GM19467 (cell line): ENCODE data around the gene COX20.

ENCODE experiments used
- ATAC-seq: cut with Tn5 transposase; IDR thresholded peaks from one replicate; pipeline ENCODE4 v1.9.1; 2021; ENCODE audit warnings: mild to moderate bottlenecking, moderate library complexity; ENCODE audit not compliant: unreplicated experiment

COX20 gene

GRCh38 chr1:244869950-244870349 is 34.5 kb downstream of the COX20 start:
- ATAC-seq, result no peak

GRCh38 chr1:244874974-244875579 is 39.6 kb downstream of the COX20 start:
- ATAC-seq, result no peak

- ATAC-seq, result no peak
Measured at GRCh38 chr1:244876228-244876910, 40.9 kb downstream of the COX20 start.

GRCh38 chr1:244878681-244879080 is 43.2 kb downstream of the COX20 start:
- ATAC-seq, result no peak

GRCh38 chr1:244881552-244882280 is 46.3 kb downstream of the COX20 start:
- ATAC-seq, result no peak

- no peak for ATAC-seq
Measured at GRCh38 chr1:244887281-244887680, 51.8 kb downstream of the COX20 start.

- ATAC-seq, result no peak
Measured at GRCh38 chr1:244893836-244894235, 58.4 kb downstream of the COX20 start.
